Right hindlimb (tissue), 1 donor: ENCODE results near the gene YBX1.
"Not testable (repeated sequence)": the region's sequence is repeated elsewhere in the genome, so short reads cannot be mapped to it uniquely, and the experiment has no call there.

Experiments
- DNase-seq: peaks from one replicate; pipeline ENCODE4 v3.0.0-alpha.2; 2018

Gene YBX1

DNA sequence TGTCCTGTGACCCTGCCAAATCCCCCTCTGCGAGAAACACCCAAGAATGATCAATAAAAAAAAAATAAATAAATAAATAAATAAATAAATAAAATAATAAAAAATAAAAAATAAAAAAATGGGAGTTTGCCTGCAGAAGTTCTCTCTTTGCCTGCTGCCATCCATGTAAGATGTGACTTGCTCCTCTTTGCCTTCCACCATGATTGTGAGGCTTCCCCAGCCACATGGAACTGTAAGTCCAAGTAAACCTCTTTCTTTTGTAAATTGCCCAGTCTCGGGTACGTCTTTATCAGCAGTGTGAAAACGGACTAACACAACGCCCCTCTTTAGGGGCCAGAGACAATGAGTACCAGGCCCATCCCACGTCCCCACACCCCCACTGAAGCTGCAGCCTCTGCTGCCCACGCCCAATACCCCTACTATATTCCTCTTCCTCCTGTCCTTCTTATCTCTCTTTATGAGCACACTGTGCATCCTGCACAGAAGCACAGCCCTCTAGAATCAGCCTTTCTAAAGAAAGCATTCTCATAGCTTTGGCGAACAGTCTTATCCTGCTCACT, 69.4 kb downstream of the YBX1 start:
- DNase-seq: not testable (repeated sequence)

DNA sequence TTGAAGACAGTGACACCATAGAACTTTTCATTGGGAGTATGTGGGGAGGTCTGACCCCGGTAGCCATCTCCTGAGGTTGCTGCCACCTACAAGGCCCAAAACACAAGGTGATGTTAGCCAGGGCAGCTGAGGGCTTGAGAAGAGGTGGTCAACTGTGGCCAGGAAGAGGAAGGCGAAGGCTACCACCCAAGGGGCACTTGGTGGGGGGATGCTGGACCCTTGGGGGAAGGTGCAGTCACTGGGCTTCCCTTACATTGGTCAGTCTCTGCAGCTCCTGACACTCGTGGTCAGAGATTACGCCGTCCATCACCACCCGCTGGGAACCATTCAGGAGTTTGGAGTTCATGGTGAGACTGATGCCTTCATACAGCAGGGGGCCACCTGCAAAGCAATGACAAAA, 70.1 kb downstream of the YBX1 start:
- no peak for DNase-seq

DNA sequence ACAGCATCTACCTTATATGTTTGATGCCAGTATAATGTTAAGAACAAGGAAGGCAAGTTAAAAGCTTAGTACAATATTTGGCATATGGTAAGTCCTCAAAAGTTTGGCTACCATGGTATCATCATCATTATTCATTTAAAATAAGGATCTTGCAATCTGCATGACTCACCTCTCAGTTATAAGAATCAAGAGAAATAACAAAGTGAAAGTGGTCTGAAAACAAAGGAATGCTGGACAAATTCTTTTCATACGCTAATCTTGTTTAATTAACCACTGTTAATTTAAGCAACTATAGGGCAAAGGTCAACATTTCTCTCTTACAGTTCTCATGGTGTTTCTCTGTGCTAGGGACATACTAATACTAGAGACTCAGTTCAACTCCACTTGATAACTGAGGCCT, 70.9 kb downstream of the YBX1 start:
- no peak for DNase-seq
